WERI-Rb-1 (cell line): ENCODE data around the gene PTCD2.

Experiments used
- DNase-seq: peaks from one replicate; pipeline ENCODE4 v3.0.0-alpha.2; 2020
- H3K27ac ChIP-seq: fragments of 250-450 bp; sonication (Bioruptor Pico); 2 replicates; pipeline ENCODE4 v1.5.1; 2020; ENCODE audit warnings: mild to moderate bottlenecking, moderate library complexity
- H3K27me3 ChIP-seq: fragments of 250-450 bp; sonication (Bioruptor Pico); 2 replicates; pipeline ENCODE4 v1.5.1; 2021; ENCODE audit warnings: mild to moderate bottlenecking, low read depth, moderate library complexity; ENCODE audit not compliant: insufficient read depth, severe bottlenecking
- H3K36me3 ChIP-seq: fragments of 250-450 bp; sonication (Bioruptor Pico); 2 replicates; pipeline ENCODE4 v1.5.1; 2020; ENCODE audit warnings: mild to moderate bottlenecking, moderate library complexity
- H3K4me3 ChIP-seq: 2 replicates; pipeline ENCODE4 v1.5.1; 2011; ENCODE audit warnings: low read depth, mild to moderate bottlenecking, control low read depth, low read length
- H3K9me3 ChIP-seq: fragments of 250-450 bp; sonication (Bioruptor Pico); 2 replicates; pipeline ENCODE4 v1.5.1; 2021; ENCODE audit warnings: mild to moderate bottlenecking, moderate library complexity; ENCODE audit not compliant: severe bottlenecking
- CTCF ChIP-seq: IDR thresholded peaks from 2 replicates; pipeline ENCODE4 v1.5.1; 2011; ENCODE audit warnings: low read depth, mild to moderate bottlenecking, control low read depth, inconsistent platforms, low read length

The PTCD2 gene

GRCh38 chr5:72363166-72363802, 43.1 kb downstream of the PTCD2 start:
- Histone ChIP-seq H3K36me3 (no peaks in the 10 kb centered on the region; the same call in 1 of the 2 replicates), H3K27me3 (no peaks in the 10 kb centered on the region), H3K9me3 (no peaks in the 10 kb centered on the region), H3K27ac (no peak overlapping the region), H3K4me3 (no peak overlapping the region)
- no peak for TF ChIP-seq CTCF
- no peak for DNase-seq

GRCh38 chr5:72364171-72364570, 44.0 kb downstream of the PTCD2 start:
- TF ChIP-seq CTCF: no peak
- H3K4me3 ChIP-seq: no peak overlapping the region
- no peak overlapping the region for H3K27ac ChIP-seq
- no peaks in the 10 kb centered on the region; the same call in 1 of the 2 replicates for H3K36me3 ChIP-seq
- DNase-seq: no peak
- H3K9me3 ChIP-seq: no peaks in the 10 kb centered on the region
- no peaks in the 10 kb centered on the region for H3K27me3 ChIP-seq

- TF ChIP-seq CTCF: no peak
- H3K27ac ChIP-seq: no peak overlapping the region
- no peak for DNase-seq
Measured at GRCh38 chr5:72364951-72365350, 44.8 kb downstream of the PTCD2 start.

GRCh38 chr5:72366324-72366976, 46.3 kb downstream of the PTCD2 start:
- no peaks in the 10 kb centered on the region for H3K36me3 ChIP-seq
- no peaks in the 10 kb centered on the region for H3K9me3 ChIP-seq
- no peak overlapping the region for H3K4me3 ChIP-seq
- H3K27ac ChIP-seq: no peak overlapping the region
- peak; percentile 72 for DNase-seq
- no peaks in the 10 kb centered on the region for H3K27me3 ChIP-seq
- TF ChIP-seq CTCF: peak; percentile 60

More at GRCh38 chr5:72364951-72365350, 44.8 kb downstream of the PTCD2 start:
- no peaks in the 10 kb centered on the region for H3K9me3 ChIP-seq
- no peaks in the 10 kb centered on the region for H3K27me3 ChIP-seq
- no peak overlapping the region for H3K4me3 ChIP-seq
- no peaks in the 10 kb centered on the region; the same call in 1 of the 2 replicates for H3K36me3 ChIP-seq

GRCh38 chr5:72368271-72368670, 48.1 kb downstream of the PTCD2 start:
- no peak overlapping the region for H3K4me3 ChIP-seq
- no peak overlapping the region for H3K27ac ChIP-seq
- DNase-seq: no peak
- no peaks in the 10 kb centered on the region for H3K27me3 ChIP-seq
- no peaks in the 10 kb centered on the region for H3K36me3 ChIP-seq
- TF ChIP-seq CTCF: no peak
- no peaks in the 10 kb centered on the region for H3K9me3 ChIP-seq

- no peak for DNase-seq
- Histone ChIP-seq H3K4me3 (no peak overlapping the region), H3K27me3 (no peaks in the 10 kb centered on the region), H3K9me3 (no peaks in the 10 kb centered on the region), H3K27ac (no peak overlapping the region), H3K36me3 (no peaks in the 10 kb centered on the region)
- TF ChIP-seq CTCF: no peak
Measured at GRCh38 chr5:72369301-72369700, 49.1 kb downstream of the PTCD2 start.
